ENCODE measurements around the gene RYR1. TPM values are rescaled to one million over a fixed set of nuclear protein-coding genes. Genes with fewer than 3 reads are reported as not detected.

Gene RYR1
- total and polyA plus RNA-seq, 2 of the 13 experiments (the other 11 are each of a cell fraction or from before 2014, with no cell fraction given) = 0.03 TPM; not detected in 1

GRCh38 chr19:38444026-38444425, 10.5 kb downstream of the RYR1 start:
- WGBS (ENCODE audit: low lambda C conversion rate) = 0% methylated on average over 2 of the region's 7 CpGs
- intact Hi-C loops (cut with micrococcal nuclease; ENCODE audit: unreplicated experiment) (no loop called here), in situ Hi-C loops (cut with HindIII; ENCODE audit: extremely low pct_ligation_motif_present, low pct_unique_long_range_greater_than_20kb) (no loop called here)
- Histone ChIP-seq H2AFZ (ENCODE audit: low read length) (no peak overlapping the region), H3K9ac (ENCODE audit: insufficient read depth, low read depth, low read length) (no peak overlapping the region), H3K9me3 (ENCODE audit: low read length) (no peaks in the 10 kb centered on the region), H3K4me1 (ENCODE audit: insufficient read depth, low read length) (peaks cover 5% of the 10 kb centered on the region; the same call in 1 of the 2 replicates), H4K20me1 (ENCODE audit: insufficient read depth, low read length) (no peaks in the 10 kb centered on the region), H3K79me2 (ENCODE audit: insufficient read depth, low read length) (no peaks in the 10 kb centered on the region), H3K27ac (ENCODE audit: extremely low read length, insufficient read depth, low read length) (no peak overlapping the region), H3K27me3 (ENCODE audit: control insufficient read depth in 1 of 2, insufficient read depth in 2 of 2, low read length in 2 of 2) (peaks cover 4 to 14% of the 10 kb centered on the region in 2 experiments; a peak in 4 of 5 replicates), H3K4me3 (replicated peaks in 1 of 3; ENCODE audit: insufficient read depth in 1 of 3, low read depth in 2 of 3, low read length in 3 of 3) (no peak overlapping the region), H3K36me3 (replicated peaks in 1 of 2; ENCODE audit: control insufficient read depth in 1 of 2, insufficient read depth in 2 of 2, low read length in 2 of 2) (no peaks in the 10 kb centered on the region), H3K4me2 (ENCODE audit: low read depth, low read length) (no peak overlapping the region)
- FAIRE-seq (no peak), DNase-seq (ENCODE audit: low spot score) (no peak), ATAC-seq (no peak)
- TF ChIP-seq, protein P1, sequence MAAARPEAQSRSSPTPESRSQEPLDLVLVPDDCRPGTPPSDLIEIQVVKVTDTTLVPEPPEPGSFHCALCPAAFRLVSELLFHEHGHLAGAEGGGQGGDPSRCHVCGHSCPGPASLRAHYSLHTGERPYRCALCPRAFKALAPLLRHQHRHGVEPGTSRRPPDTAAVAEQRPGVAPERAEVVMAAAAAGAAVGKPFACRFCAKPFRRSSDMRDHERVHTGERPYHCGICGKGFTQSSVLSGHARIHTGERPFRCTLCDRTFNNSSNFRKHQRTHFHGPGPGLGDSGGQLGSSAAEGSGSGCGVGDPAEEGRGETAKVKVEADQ (CRISPR knock-in tag; IDR thresholded peaks at IDR 0.05; ENCODE audit: borderline replicate concordance) = no peak
- no peak for TF ChIP-seq PREB (CRISPR knock-in tag; IDR thresholded peaks at IDR 0.05)
- TF ChIP-seq NRL (CRISPR knock-in tag; IDR thresholded peaks at IDR 0.05; ENCODE audit: borderline replicate concordance) = no peak
- TF ChIP-seq HNRNPUL1 (IDR thresholded peaks at IDR 0.05; ENCODE audit: low read depth, low read length) = no peak
- TF ChIP-seq ATF7 (IDR thresholded peaks at IDR 0.05) = peak; percentile 86
- TF ChIP-seq ATF7 (CRISPR knock-in tag; IDR thresholded peaks at IDR 0.05) = no peak
- TF ChIP-seq CENPT (CRISPR knock-in tag; IDR thresholded peaks at IDR 0.05; ENCODE audit: low read depth) = no peak
- POLR2A ChIA-PET = no interaction called here
- CTCF ChIA-PET (ENCODE audit: low intra/inter-chr PET ratio, low total read pairs) = no interaction called here
- no TSS peak for BruUV-seq (replicated peaks)

- H3K79me2 ChIP-seq (ENCODE audit: insufficient read depth, low read length) = no peaks in the 10 kb centered on the region
- no peak overlapping the region for H3K27ac ChIP-seq (ENCODE audit: extremely low read length, insufficient read depth, low read length)
- CTCF ChIA-PET (ENCODE audit: low intra/inter-chr PET ratio, low total read pairs) = no interaction called here
- H3K4me2 ChIP-seq (ENCODE audit: low read depth, low read length) = no peak overlapping the region
- H3K4me3 ChIP-seq (replicated peaks in 1 of 3; ENCODE audit: insufficient read depth in 1 of 3, low read depth in 2 of 3, low read length in 3 of 3) = no peak overlapping the region
- intact Hi-C loops (cut with micrococcal nuclease; ENCODE audit: unreplicated experiment) = no loop called here
- POLR2A ChIA-PET = no interaction called here
- no peaks in the 10 kb centered on the region for H3K36me3 ChIP-seq (replicated peaks in 1 of 2; ENCODE audit: control insufficient read depth in 1 of 2, insufficient read depth in 2 of 2, low read length in 2 of 2)
- H4K20me1 ChIP-seq (ENCODE audit: insufficient read depth, low read length) = no peaks in the 10 kb centered on the region
- BruUV-seq (replicated peaks) = no TSS peak
- H2AFZ ChIP-seq (ENCODE audit: low read length) = no peak overlapping the region
- FAIRE-seq (no peak), DNase-seq (ENCODE audit: low spot score) (no peak), ATAC-seq (no peak)
- WGBS (ENCODE audit: low lambda C conversion rate) = 31% methylated on average over 7 of the region's 7 CpGs
- no peaks in the 10 kb centered on the region for H3K9me3 ChIP-seq (ENCODE audit: low read length)
- H3K9ac ChIP-seq (ENCODE audit: insufficient read depth, low read depth, low read length) = no peak overlapping the region
- in situ Hi-C loops (cut with HindIII; ENCODE audit: extremely low pct_ligation_motif_present, low pct_unique_long_range_greater_than_20kb) = no loop called here
- H3K4me1 ChIP-seq (ENCODE audit: insufficient read depth, low read length) = no peaks in the 10 kb centered on the region
- peaks cover 4 to 19% of the 10 kb centered on the region in 2 experiments; a peak in 4 of 5 replicates for H3K27me3 ChIP-seq (ENCODE audit: control insufficient read depth in 1 of 2, insufficient read depth in 2 of 2, low read length in 2 of 2)
- TF ChIP-seq GLI4 (CRISPR knock-in tag; IDR thresholded peaks at IDR 0.05; ENCODE audit: borderline replicate concordance) (no peak), CHD4 (IDR thresholded peaks at IDR 0.05; ENCODE audit: borderline replicate concordance, low read length) (no peak), GMEB2 (CRISPR knock-in tag; IDR thresholded peaks at IDR 0.05; ENCODE audit: low read depth) (no peak), EED (CRISPR knock-in tag; IDR thresholded peaks at IDR 0.05) (no peak), ZMYM3 (CRISPR knock-in tag; IDR thresholded peaks at IDR 0.05) (no peak), POLR2A (IDR thresholded peaks at IDR 0.05; ENCODE audit: insufficient read depth in 1 of 2, low read depth in 2 of 2, low read length in 2 of 2) (no peak), ZNF556 (CRISPR knock-in tag; IDR thresholded peaks at IDR 0.05; ENCODE audit: borderline replicate concordance) (no peak), ZNF484 (CRISPR knock-in tag; IDR thresholded peaks at IDR 0.05; ENCODE audit: borderline replicate concordance, low read depth) (no peak)
- TF ChIP-seq, protein P2, sequence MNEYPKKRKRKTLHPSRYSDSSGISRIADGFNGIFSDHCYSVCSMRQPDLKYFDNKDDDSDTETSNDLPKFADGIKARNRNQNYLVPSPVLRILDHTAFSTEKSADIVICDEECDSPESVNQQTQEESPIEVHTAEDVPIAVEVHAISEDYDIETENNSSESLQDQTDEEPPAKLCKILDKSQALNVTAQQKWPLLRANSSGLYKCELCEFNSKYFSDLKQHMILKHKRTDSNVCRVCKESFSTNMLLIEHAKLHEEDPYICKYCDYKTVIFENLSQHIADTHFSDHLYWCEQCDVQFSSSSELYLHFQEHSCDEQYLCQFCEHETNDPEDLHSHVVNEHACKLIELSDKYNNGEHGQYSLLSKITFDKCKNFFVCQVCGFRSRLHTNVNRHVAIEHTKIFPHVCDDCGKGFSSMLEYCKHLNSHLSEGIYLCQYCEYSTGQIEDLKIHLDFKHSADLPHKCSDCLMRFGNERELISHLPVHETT (CRISPR knock-in tag; conservative IDR thresholded peaks at IDR 0.05) = no peak
Measured at GRCh38 chr19:38445362-38445761, 11.9 kb downstream of the RYR1 start.
